NT2/D1 (cell line): ENCODE data around the gene ANLN.
"Not testable (repeated sequence)": the region's sequence is repeated elsewhere in the genome, so short reads cannot be mapped to it uniquely, and the experiment has no call there.

Experiments
- DNase-seq: peaks from one replicate; pipeline ENCODE4 v3.0.0-alpha.2; 2011; ENCODE audit warnings: low read depth, low spot score
- H3K27me3 ChIP-seq: 2 replicates; pipeline ENCODE4 v1.6.0; 2011; ENCODE audit warnings: mild to moderate bottlenecking; ENCODE audit not compliant: insufficient read length, insufficient read depth
- H3K36me3 ChIP-seq: 2 replicates; pipeline ENCODE4 v1.6.1; 2011; ENCODE audit warnings: mild to moderate bottlenecking, low read length, mixed read lengths; ENCODE audit not compliant: insufficient read depth, insufficient read length
- H3K4me1 ChIP-seq: 2 replicates; pipeline ENCODE4 v1.5.1; 2011; ENCODE audit not compliant: insufficient read depth, insufficient read length
- H3K4me3 ChIP-seq: 2 replicates; pipeline ENCODE4 v1.5.1; 2011; ENCODE audit warnings: low read depth; ENCODE audit not compliant: insufficient read length
- H3K9ac ChIP-seq: 2 replicates; pipeline ENCODE4 v1.6.0; 2011; ENCODE audit warnings: low read depth; ENCODE audit not compliant: insufficient read length
- H3K9me3 ChIP-seq: 2 replicates; pipeline ENCODE4 v1.5.1; 2011; ENCODE audit warnings: mild to moderate bottlenecking, low read length; ENCODE audit not compliant: insufficient read depth
- SUZ12 ChIP-seq: IDR thresholded peaks from 2 replicates; pipeline ENCODE4 v1.6.1; 2011; ENCODE audit not compliant: insufficient read length, insufficient read depth; ENCODE audit errors: extremely low read depth
- YY1 ChIP-seq: IDR thresholded peaks from 2 replicates; pipeline ENCODE4 v1.6.1; 2011; ENCODE audit not compliant: insufficient read length, insufficient read depth
- ZNF274 ChIP-seq: IDR thresholded peaks from 2 replicates; pipeline ENCODE4 v1.6.1; 2011; ENCODE audit warnings: mild to moderate bottlenecking, low read depth, low read length

The ANLN gene

DNA sequence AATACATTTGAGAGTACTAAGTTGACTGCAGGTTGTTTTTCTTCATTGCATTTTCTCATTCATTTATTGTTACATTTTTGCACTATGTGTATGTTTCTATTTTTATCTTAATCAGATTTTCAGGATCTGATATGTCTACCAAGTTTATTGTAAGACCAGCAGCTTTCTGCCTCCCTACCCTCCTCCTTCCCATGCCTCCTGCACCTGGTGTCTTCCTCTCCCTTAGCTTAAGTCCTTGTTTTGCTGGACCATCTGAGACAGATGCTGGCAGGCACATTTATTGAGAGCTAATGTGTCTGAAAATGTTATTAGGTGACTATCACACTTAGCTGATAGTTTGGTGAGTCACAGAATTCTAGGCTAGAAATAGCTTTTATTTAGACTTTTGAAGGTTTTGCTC, 79.6 kb downstream of the ANLN start:
- no peaks in the 10 kb centered on the region; the same call in 1 of the 2 replicates for H3K9me3 ChIP-seq

DNA sequence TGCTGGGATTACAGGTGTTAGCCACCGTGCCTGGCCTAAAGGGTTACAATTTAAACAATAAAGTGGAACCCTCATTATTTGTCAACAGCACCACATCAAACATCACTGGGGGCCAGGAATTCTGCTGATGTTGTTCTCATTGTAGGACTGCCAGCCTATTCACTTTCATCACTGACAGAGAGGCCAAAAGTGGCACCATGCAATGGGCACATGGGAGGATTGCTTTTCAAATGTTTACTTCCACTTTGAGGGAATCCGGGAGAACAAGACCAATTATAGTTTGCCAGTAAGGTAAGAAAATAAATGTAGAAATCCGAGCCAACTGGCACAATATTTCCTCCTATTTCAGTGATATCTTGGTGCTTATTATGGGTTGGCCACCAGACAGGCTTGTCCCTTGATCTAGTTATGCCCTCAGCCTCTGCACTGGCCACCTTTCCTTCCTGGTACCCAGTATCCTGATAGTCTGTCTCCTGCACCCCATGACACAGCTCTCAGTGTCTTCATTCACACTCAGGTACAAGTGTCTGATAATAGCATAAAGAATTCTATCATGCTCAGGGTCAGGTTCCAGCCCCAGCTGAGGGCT, 82.6 kb downstream of the ANLN start:
- no peaks in the 10 kb centered on the region for H3K36me3 ChIP-seq
- no peaks in the 10 kb centered on the region; the same call in 1 of the 2 replicates for H3K9me3 ChIP-seq
- H3K4me1 ChIP-seq: peaks cover 5% of the 10 kb centered on the region
- no peak for DNase-seq
- TF ChIP-seq SUZ12 (no peak), ZNF274 (no peak), YY1 (no peak)
- no peak overlapping the region for H3K4me3 ChIP-seq
- H3K27me3 ChIP-seq: no peaks in the 10 kb centered on the region
- H3K9ac ChIP-seq: no peak overlapping the region

More for the DNA sequence above, 79.6 kb downstream of the ANLN start:
- no peaks in the 10 kb centered on the region for H3K27me3 ChIP-seq
- no peak for DNase-seq
- H3K36me3 ChIP-seq: no peaks in the 10 kb centered on the region
- H3K4me3 ChIP-seq: no peak overlapping the region
- peaks cover 5% of the 10 kb centered on the region for H3K4me1 ChIP-seq
- TF ChIP-seq YY1: no peak
- no peak for TF ChIP-seq ZNF274
- no peak for TF ChIP-seq SUZ12
- H3K9ac ChIP-seq: no peak overlapping the region

DNA sequence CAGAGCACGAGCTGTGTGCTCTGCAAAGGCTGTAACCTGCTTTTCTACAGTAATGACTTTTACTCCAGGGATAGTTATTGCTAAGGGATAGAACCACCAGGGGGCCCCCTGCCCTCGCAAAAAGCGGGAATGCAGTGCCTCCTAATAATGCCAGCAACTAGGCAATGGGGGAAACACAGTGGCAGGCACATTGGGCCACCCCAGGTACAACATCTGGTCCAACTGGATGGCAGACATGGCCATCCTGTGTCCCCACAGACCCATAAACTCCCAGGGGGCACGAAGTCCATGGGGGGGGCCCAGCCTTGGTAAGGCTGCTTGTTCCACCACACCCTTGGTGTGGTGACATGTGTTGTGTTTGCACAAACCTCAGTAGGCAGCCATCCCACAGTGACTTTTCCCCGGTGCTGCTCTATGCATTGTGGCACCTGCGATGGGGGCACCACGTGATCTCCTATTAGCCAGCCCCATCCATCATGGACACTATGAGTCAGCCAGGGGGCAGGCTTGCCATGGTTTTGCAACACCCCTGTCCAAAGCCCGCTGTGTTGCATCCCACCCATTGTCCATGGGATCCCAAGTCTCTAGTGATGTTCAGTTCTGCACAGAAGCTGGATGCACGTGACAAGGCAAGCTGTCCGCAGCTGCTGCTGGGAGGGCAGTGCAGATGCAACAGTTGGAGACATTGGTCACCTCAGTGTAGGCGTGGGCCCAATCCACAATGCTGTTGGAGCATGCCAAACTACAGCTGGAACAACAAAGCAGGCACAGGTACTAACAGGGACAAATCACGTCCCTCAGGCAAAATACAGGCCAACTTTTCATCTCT, 84.0 kb downstream of the ANLN start:
- no peak overlapping the region for H3K9ac ChIP-seq
- H3K9me3 ChIP-seq: no peaks in the 10 kb centered on the region
- peaks cover 5% of the 10 kb centered on the region for H3K4me1 ChIP-seq
- H3K36me3 ChIP-seq: no peaks in the 10 kb centered on the region
- no peak for TF ChIP-seq ZNF274
- no peak for TF ChIP-seq SUZ12
- H3K27me3 ChIP-seq: no peaks in the 10 kb centered on the region
- H3K4me3 ChIP-seq: no peak overlapping the region
- DNase-seq: peak; percentile 70

DNA sequence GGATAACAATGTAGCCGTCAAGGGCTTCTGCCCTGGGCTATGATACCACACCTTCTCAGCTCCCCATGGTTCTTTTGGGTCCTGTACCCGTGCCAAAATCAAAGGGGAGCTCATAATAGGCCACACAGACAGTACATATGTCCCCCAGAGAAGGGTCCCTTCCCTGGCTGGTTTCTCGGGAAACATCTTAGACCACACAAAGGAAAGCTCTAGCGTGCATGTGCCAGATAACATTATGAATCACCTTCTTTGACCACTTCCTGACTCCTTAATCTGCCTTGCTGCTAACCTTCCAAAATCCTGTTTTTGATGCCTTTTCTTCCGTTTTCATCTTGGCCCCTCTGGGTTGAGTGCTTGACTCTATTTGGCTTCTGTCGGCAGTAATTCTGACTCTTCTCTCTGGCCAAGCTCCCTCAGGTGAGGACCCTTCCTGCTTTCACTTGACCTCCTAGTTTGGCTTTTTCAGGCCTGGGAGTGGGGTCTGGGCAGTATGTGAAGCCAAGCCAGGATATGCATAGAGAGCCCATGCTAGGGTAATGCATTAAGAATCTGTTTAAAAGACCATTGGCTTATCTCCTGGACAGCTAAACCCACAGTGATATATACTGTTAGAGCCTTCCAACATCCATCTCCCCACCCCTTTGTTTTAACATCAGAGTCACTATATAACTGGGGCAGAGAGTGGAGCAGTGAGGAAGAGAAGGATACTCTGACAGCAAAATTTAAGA, 84.8 kb downstream of the ANLN start:
- Histone ChIP-seq H3K9me3 (peaks cover 7% of the 10 kb centered on the region), H3K4me3 (no peak overlapping the region), H3K27me3 (no peaks in the 10 kb centered on the region), H3K4me1 (peaks cover 5% of the 10 kb centered on the region), H3K36me3 (no peaks in the 10 kb centered on the region), H3K9ac (no peak overlapping the region)
- no peak for DNase-seq
- no peak for TF ChIP-seq SUZ12
- TF ChIP-seq ZNF274: no peak
- TF ChIP-seq YY1: no peak

DNA sequence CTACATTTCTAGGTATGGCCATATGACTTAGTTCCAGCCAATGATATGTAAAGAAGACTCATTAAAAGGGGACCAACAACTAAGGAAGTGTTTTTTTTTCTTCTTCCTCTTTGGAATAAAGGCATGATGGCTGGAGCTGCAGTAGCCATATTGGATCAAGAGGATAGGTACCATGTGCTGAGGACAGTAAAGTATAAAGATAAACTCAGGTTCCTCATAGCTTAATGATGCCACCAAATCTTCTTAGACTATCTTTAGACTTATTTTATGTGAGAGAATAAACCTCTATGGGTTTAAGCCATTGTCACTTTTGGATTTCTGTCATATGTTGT, 85.3 kb downstream of the ANLN start:
- peaks cover 5% of the 10 kb centered on the region for H3K4me1 ChIP-seq
- H3K9me3 ChIP-seq: peaks cover 7% of the 10 kb centered on the region
- TF ChIP-seq YY1 (no peak), ZNF274 (no peak), SUZ12 (no peak)
- H3K36me3 ChIP-seq: no peaks in the 10 kb centered on the region
- H3K27me3 ChIP-seq: no peaks in the 10 kb centered on the region
- DNase-seq: no peak
- no peak overlapping the region for H3K4me3 ChIP-seq
- H3K9ac ChIP-seq: no peak overlapping the region

DNA sequence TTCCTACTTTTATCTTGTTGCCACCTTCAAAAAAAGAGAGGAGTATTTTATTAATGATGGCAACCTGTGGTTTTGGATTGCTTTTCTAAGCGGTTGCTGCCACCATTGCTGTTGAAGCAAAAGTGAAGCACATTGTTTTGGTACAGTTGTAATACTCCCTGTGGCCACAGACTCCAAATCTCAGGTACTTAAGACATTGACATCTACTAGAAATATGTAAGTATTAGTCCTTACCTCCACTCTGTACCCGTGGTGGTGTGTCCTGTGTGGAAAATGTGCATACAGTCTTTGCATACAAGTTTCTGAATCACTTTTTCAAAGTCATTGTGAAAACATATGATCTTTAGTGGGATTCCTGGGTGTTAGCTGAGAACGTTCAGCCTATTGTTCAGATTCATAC, 85.7 kb downstream of the ANLN start:
- no peak overlapping the region for H3K4me3 ChIP-seq
- no peak for DNase-seq
- H3K4me1 ChIP-seq: peaks cover 5% of the 10 kb centered on the region
- no peaks in the 10 kb centered on the region for H3K36me3 ChIP-seq
- TF ChIP-seq YY1: no peak
- no peak for TF ChIP-seq SUZ12
- TF ChIP-seq ZNF274: no peak
- peaks cover 7% of the 10 kb centered on the region for H3K9me3 ChIP-seq
- no peak overlapping the region for H3K9ac ChIP-seq
- no peaks in the 10 kb centered on the region for H3K27me3 ChIP-seq

DNA sequence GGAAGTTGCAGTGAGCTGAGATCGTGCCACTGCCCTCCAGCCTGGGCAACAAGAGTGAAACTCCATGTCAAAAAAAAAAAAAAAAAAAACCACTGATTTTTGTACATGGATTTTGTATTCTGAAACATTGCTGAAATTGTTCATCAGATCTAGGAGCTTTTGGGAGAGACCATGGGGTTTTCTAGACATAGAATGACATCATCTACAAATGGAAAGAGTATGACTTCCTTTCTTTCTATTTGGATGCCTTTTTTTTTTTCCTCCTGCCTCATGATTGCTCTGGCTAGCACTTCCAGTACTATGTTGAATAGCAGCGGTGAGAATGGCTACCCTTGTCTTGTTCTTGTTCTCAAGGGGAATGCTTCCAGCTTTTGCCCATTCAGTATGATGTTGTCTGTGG, 89.1 kb downstream of the ANLN start:
- Histone ChIP-seq H3K9ac (no peak overlapping the region), H3K4me1 (peaks cover 2% of the 10 kb centered on the region), H3K36me3 (no peaks in the 10 kb centered on the region), H3K9me3 (peaks cover 7% of the 10 kb centered on the region), H3K4me3 (no peak overlapping the region), H3K27me3 (no peaks in the 10 kb centered on the region)
- no peak for DNase-seq
- no peak for TF ChIP-seq ZNF274
- no peak for TF ChIP-seq YY1
- no peak for TF ChIP-seq SUZ12

DNA sequence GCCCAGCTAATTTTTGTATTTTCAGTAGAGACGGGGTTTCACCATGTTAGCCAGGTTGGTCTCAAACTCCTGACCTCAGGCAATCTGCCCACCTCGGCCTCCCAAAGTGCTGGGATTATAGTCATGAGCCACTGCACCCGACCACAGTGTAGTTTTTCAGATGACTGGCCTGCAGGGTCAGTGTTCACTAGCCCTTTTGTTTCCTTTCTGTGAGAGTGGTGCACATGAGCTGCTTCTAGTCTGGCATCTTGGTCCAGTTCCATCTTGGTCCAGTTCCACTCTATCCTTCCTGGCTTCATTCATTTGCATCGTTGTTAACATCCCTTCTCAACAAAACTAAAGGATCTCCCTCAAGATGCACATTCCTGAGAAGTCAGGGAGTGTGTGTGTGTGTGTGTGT, 94.2 kb downstream of the ANLN start:
- not testable (repeated sequence) for H3K27me3 ChIP-seq, H3K36me3 ChIP-seq, H3K9ac ChIP-seq, H3K9me3 ChIP-seq, DNase-seq, H3K4me1 ChIP-seq, H3K4me3 ChIP-seq
